AG09319 (cell line): Measurements from ENCODE around the gene TBX1.

Source experiments
- DNase-seq: peaks from one replicate; pipeline ENCODE4 v3.0.0-alpha.2; 2010; ENCODE audit warnings: low read depth; ENCODE audit errors: extremely low read depth
- CTCF ChIP-seq: IDR thresholded peaks from 2 replicates; pipeline ENCODE4 v1.5.1; 2011; ENCODE audit warnings: low read depth, mild to moderate bottlenecking, inconsistent platforms, low read length, moderate library complexity

TBX1 gene

GRCh38 chr22:19809741-19810140 lies 49.2 kb downstream of the TBX1 start:
- no peak for TF ChIP-seq CTCF
- DNase-seq = no peak

- no peak for TF ChIP-seq CTCF
- DNase-seq = no peak
These were observed 50.0 kb downstream of the TBX1 start for GRCh38 chr22:19810381-19811201.

- DNase-seq = no peak
- no peak for TF ChIP-seq CTCF
These were observed 50.6 kb downstream of the TBX1 start for GRCh38 chr22:19811211-19811621.

- TF ChIP-seq CTCF = no peak
- no peak for DNase-seq
These were observed 51.5 kb downstream of the TBX1 start for GRCh38 chr22:19811811-19812771.

- no peak for DNase-seq
These were observed 52.3 kb downstream of the TBX1 start for GRCh38 chr22:19812910-19813309.

GRCh38 chr22:19814428-19814827 lies 53.9 kb downstream of the TBX1 start:
- no peak for TF ChIP-seq CTCF
- no peak for DNase-seq

More at GRCh38 chr22:19812910-19813309, 52.3 kb downstream of the TBX1 start:
- no peak for TF ChIP-seq CTCF
